GM18867 (cell line): Measurements from ENCODE around the gene ATG7.
"Not testable (repeated sequence)": the region's sequence is repeated elsewhere in the genome, so short reads cannot be mapped to it uniquely, and the experiment has no call there.

Source experiments
- ATAC-seq: cut with Tn5 transposase; IDR thresholded peaks from one replicate; pipeline ENCODE4 v1.9.1; 2021; ENCODE audit warnings: mild to moderate bottlenecking, moderate library complexity; ENCODE audit not compliant: unreplicated experiment

Gene ATG7

GRCh38 chr3:11562277-11562881, 290.2 kb downstream of the ATG7 start:
- ATAC-seq, result no peak

- no peak for ATAC-seq
These were observed 291.1 kb downstream of the ATG7 start for GRCh38 chr3:11563159-11563864.

GRCh38 chr3:11563865-11564185, 291.6 kb downstream of the ATG7 start:
- no peak for ATAC-seq

GRCh38 chr3:11564577-11565001, 292.4 kb downstream of the ATG7 start:
- no peak for ATAC-seq

- ATAC-seq, result no peak
These were observed 292.9 kb downstream of the ATG7 start for GRCh38 chr3:11565072-11565471.

- ATAC-seq, result no peak
These were observed 293.3 kb downstream of the ATG7 start for GRCh38 chr3:11565492-11565891.

- no peak for ATAC-seq
These were observed 293.7 kb downstream of the ATG7 start for GRCh38 chr3:11565932-11566331.

- ATAC-seq, result no peak
These were observed 294.3 kb downstream of the ATG7 start for GRCh38 chr3:11566478-11566877.

- no peak for ATAC-seq
These were observed 294.7 kb downstream of the ATG7 start for GRCh38 chr3:11566916-11567315.

GRCh38 chr3:11567516-11568467, 295.6 kb downstream of the ATG7 start:
- ATAC-seq, result no peak

GRCh38 chr3:11568503-11569155, 296.4 kb downstream of the ATG7 start:
- ATAC-seq, result no peak

- ATAC-seq, result no peak
These were observed 297.1 kb downstream of the ATG7 start for GRCh38 chr3:11569156-11569741.

- no peak for ATAC-seq
These were observed 298.1 kb downstream of the ATG7 start for GRCh38 chr3:11570251-11570650.

GRCh38 chr3:11570789-11571495, 298.7 kb downstream of the ATG7 start:
- no peak for ATAC-seq

- ATAC-seq, result not testable (repeated sequence)
These were observed 300.5 kb downstream of the ATG7 start for GRCh38 chr3:11572660-11573059.

- ATAC-seq, result no peak
These were observed 302.9 kb downstream of the ATG7 start for GRCh38 chr3:11574981-11575669.

GRCh38 chr3:11575677-11576076, 303.5 kb downstream of the ATG7 start:
- ATAC-seq, result no peak

- ATAC-seq, result no peak
These were observed 304.3 kb downstream of the ATG7 start for GRCh38 chr3:11576453-11576852.

- no peak for ATAC-seq
These were observed 306.0 kb downstream of the ATG7 start for GRCh38 chr3:11578169-11578568.

- ATAC-seq, result no peak
These were observed 308.4 kb downstream of the ATG7 start for GRCh38 chr3:11580645-11581044.
